PFSK-1 (cell line): ENCODE results near the gene ERN1.

Experiments used
- FOXP2 ChIP-seq: optimal IDR thresholded peaks from 2 replicates; pipeline ENCODE3; 2011; ENCODE audit warnings: borderline replicate concordance, control low read depth, inconsistent platforms; ENCODE audit not compliant: insufficient read depth; ENCODE audit errors: extremely low read length, extremely low read depth
- POLR2AphosphoS5 ChIP-seq: IDR thresholded peaks from 2 replicates; pipeline ENCODE4 v1.6.1; 2012; ENCODE audit warnings: low read depth, mild to moderate bottlenecking, control low read depth, low read length, moderate library complexity
- SIN3A ChIP-seq: IDR thresholded peaks from 2 replicates; pipeline ENCODE4 v1.6.1; 2012; ENCODE audit warnings: mild to moderate bottlenecking, low read length, moderate library complexity, borderline replicate concordance; ENCODE audit not compliant: insufficient read depth
- TAF1 ChIP-seq: IDR thresholded peaks from 2 replicates; pipeline ENCODE4 v1.6.1; 2012; ENCODE audit warnings: low read length, control low read depth, borderline replicate concordance; ENCODE audit not compliant: insufficient read depth
- TF ChIP-seq, protein P1 (sequence below), 2 experiments: IDR thresholded peaks; 2 replicates each; pipeline versions ENCODE4 v1.6.1 to v1.8.0; 2011 to 2012; ENCODE audit warnings: low read depth in 2 of 2, low read length in 2 of 2, control low read depth in 1 of 2, inconsistent platforms in 1 of 2, mild to moderate bottlenecking in 1 of 2, moderate library complexity in 1 of 2; ENCODE audit not compliant: insufficient read depth in 1 of 2

DNA sequence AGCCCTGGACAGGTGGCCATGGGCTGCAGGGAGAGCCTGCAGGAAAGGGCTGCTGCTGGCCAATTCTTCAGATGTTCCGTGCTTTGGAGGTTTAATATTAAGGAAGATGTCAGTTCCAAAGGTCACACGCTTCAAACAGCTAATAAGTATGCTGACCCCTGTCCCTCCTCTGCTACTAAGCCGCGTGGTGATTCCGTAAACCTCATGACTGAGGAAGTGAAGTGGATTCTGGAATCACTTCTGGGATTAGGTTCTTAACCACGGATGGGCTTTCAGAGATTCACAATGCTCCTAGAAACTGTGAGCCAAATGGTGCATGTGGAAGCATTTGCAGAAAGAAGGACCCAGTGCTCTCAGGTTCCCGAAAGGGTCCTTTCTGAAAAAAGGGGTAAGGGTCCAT, 28.5 kb upstream of the ERN1 start:
- TF ChIP-seq POLR2AphosphoS5 (no peak), SIN3A (no peak), TAF1 (no peak), FOXP2 (no peak)
- TF ChIP-seq, protein P1, sequence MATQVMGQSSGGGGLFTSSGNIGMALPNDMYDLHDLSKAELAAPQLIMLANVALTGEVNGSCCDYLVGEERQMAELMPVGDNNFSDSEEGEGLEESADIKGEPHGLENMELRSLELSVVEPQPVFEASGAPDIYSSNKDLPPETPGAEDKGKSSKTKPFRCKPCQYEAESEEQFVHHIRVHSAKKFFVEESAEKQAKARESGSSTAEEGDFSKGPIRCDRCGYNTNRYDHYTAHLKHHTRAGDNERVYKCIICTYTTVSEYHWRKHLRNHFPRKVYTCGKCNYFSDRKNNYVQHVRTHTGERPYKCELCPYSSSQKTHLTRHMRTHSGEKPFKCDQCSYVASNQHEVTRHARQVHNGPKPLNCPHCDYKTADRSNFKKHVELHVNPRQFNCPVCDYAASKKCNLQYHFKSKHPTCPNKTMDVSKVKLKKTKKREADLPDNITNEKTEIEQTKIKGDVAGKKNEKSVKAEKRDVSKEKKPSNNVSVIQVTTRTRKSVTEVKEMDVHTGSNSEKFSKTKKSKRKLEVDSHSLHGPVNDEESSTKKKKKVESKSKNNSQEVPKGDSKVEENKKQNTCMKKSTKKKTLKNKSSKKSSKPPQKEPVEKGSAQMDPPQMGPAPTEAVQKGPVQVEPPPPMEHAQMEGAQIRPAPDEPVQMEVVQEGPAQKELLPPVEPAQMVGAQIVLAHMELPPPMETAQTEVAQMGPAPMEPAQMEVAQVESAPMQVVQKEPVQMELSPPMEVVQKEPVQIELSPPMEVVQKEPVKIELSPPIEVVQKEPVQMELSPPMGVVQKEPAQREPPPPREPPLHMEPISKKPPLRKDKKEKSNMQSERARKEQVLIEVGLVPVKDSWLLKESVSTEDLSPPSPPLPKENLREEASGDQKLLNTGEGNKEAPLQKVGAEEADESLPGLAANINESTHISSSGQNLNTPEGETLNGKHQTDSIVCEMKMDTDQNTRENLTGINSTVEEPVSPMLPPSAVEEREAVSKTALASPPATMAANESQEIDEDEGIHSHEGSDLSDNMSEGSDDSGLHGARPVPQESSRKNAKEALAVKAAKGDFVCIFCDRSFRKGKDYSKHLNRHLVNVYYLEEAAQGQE (IDR thresholded peaks at IDR 0.05; ENCODE audit: insufficient read depth in 1 of 2, low read depth in 2 of 2, low read length in 2 of 2): no peak
